NOMO-1 treated with dmso at 0.1 percent for 144 hours (cell line): Measurements from ENCODE around the gene UACA.
A peak's percentile ranks its signal among the peaks of the same experiment; 100 is the strongest.

ENCODE experiments used
- DNase-seq: peaks from one replicate; lab custom pipeline; 2025; ENCODE audit not compliant: unreplicated experiment; lab: John Stamatoyannopoulos, UW

UACA gene

DNA sequence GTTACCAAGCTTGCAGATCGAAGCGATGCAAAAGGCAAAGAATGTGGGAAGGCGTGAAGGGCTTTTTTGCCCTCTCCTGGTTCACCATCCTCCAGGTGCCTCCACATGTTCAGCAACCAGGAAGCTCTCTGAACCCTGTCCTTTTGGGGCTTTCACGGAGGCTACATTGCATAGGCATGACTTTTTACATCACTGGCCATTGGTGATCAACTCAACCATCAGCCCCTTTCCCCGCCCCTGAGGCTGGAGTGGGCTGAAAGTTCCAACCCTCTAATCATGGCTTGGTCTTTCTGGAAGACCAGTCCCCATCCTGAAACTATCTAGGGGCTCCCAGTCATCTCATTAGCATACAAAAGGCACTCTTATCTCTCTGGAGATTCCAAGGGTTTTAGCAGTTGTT lies 52.6 kb downstream of the UACA start:
- DNase-seq: no peak

DNA sequence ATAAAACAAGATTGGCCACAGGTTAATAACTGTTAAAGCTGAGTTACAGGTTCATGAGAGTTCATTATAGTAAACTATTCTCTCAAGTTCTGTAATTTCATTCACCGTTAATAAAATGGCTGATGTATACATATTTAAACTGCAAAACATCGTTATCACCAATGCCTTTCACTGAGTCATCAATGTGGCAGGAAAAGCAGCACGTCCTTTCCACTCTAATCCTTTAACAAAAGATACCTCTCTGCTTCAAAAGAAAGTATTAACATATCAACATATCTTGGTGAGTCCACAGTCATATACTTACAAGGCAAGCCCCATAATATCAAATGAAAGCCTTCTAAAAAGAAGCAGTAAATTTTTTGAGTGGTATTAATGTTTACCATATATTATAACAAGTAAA lies 54.5 kb downstream of the UACA start:
- DNase-seq: no peak

DNA sequence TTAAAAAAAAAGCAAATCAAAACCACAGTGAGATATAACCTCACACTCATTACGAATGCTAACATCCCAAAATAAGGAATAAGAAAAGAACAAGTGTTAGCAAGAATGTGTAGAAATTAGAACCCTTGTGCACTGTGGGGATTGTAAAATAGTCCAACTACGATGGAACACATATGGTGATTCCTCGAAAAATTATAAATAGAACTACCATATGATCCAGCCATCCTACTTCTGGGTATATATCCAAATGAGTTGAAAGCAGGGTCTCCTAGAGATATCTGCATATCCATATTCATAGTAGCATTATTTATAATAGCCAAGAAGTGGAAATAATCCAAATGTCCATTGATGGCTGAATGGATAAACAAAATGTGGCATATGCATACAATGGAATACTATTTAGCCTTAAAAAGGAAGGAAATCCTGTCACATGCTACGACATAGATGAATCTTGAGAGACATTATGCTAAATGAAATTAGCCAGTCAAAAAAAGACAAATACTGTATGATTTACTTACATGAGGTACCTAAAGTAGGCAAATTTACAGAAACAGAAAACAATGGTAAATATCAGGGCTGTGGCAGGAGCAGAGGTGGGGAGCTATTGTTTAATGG lies 55.6 kb downstream of the UACA start:
- no peak for DNase-seq

DNA sequence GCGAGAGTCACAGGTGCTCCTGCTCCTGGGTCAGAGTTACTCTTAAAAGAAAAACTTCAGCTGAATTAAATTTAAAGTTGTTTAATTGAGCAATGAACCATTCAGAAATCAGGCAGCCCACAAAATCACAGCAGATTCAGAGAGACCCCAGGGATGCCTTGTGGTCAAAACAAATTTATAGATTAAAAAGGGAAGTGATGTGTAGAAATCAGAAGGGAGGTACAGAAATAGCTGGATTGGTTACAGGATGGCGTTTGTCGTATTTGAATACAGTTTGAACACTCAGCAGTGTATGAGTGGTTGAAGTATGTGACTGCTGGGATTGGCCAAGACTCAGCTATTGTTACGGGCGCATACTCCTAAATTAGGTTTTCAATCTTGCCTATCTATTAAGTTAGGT lies 58.6 kb downstream of the UACA start:
- peak; percentile 51 for DNase-seq

DNA sequence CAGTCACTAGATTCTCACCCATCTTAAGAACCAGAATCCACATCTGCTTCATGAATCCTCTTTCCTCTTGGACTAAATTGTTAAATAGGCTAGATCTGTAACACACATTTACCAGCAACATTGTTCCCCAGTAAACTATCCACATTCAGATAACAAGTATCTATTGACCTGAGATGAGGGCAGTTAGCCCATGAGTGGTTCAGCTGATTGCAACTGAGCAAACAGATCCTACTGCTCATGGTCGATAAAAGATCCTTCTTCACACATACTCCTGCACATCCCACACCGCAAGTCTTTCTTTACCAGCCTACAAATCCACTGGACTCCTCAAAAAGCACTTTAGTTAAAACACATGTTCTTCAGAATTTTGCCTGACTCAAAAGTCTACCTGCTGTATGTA lies 59.2 kb downstream of the UACA start:
- DNase-seq: no peak

DNA sequence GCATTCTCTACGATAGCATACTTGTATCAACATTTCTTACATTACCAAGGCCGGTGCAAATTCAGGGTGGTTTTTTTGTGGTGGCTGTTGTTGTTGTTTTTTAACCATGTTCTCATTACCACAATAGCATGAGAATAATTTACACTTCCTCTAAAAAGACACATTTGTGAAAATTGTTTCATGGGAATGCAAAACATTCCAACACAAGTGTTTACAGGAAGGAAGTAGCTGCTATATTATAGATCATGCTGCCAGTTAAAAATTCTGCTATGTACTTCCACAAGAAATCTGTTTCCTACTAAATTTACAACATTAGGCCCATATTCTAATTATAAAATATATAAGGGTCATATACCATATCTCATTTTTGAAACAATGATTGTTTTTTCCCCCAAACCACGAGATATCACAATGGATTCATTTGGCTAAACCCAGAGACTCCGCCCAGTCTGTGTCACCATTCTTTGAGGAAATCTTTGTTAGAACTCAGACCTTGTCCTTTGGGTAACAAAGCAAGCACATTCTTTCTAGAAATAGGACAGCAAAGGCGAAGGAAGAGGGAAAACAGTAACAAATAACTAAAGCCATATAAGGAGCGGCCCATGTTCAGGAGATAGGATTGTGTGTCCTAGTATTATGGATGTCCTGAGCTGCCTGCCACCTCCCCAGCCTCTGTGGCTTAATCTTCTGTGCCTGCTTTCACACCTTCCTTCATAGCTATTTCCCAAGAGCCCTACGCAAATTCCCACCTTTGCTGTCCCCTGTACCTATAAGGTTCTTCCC lies 60.1 kb downstream of the UACA start:
- DNase-seq: no peak

DNA sequence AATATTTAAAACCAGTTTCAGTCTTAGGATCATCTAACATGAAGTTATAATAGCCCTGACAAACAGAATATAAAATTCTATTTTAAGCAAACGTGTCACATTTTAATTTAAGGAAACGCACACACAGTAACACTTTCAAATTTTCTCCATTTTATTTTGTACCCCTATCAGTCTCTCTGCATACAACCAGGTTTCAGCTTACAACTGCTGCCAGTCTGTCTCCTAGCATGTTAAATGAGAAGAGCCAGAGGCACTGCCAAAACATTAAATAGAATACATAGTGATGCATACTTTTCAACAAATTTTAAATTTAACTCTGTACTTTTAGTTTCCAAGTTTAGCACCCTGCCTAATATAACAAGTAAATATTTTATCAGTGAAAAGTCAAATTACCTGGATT lies 60.8 kb downstream of the UACA start:
- no peak for DNase-seq

DNA sequence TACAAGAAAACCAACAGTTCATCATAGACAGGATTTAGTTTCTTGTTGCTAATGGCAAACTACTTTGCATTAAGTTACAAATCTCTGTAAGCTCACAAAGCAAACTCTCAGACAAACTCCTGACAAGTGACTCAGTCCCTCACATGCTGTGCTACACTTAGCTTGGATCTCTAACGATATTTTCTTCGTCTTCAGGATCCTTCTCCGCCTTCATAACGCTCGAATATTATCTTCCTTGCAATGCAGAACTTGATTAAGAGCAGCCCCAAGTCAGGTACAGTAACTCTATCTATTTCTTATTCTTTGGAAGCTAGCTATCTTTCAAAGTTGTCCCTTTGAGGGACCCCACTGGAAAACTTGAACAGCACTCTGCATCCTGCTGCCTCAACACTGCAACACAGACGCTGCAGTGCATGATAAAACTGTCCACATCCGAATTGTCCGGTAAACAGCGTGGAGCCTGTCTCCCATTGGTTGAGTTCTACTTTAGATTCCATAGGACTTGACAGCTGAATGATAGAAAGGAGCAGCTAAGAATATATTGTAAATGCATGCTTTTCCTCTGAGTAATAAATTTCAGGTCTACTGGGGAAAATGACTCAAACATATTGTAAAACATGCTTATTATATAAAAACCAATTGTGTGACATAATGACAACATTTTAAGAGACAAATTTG lies 61.3 kb downstream of the UACA start:
- DNase-seq: no peak

DNA sequence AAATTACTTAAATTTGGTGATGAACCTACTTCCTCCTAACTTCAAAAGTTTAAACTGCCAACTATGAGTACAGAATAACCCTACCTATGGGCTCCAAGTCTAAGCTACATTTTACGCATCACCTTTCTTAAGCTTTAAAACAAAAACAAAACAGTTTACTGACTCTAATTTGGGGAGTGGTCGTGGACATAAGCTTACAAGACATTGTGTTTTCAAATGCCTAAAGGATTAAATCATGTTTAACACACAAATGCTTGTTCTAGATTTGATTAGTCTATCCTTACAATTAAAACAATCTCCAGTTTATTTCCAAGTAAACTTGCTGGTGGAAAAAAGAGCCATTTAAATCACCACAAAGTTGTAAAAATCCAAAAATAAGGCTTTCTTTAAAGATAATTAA lies 62.2 kb downstream of the UACA start:
- DNase-seq: no peak

DNA sequence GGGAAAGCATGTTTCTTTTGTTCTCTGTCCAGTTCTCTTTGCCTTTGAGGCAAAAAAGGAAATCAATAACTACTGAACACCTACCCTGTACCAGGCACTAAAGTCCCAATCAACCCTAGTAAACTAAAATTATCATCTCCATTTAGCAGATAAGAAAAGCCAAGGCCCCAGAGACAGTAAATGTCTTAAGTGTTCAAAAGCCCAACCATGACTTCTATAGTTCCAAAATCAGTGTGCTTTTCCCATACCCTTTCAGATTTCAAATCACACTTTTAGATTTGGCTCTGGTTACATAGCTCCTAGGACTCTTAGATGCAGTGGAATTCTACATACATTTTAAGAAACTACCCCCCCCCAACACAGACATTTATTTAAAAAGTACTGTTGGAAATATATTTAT lies 63.5 kb downstream of the UACA start:
- no peak for DNase-seq

DNA sequence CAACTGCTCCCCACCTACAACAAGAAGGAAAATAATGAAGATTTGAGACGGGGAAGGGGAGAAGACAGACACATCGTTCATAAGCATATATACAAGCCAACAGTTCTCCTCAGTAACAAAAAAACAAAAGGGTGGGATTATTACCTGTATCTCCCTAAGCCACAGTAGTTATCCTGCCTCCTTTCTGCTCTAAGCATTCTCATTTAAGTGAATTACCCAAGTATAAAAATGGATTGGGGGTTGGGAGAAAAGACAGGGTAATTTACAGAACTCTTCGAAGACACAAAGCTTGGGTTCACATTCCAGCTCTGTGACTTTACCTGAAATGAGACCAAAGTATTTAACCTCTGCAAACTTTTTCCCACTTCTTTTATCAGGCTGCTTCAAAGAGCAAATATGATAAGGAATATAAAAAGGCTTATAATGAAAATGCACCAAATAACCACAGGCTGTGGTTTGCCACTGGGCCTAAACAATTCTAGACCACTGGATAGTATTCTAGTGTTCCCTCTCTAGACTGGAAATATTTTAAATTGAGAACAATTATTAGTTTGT lies 64.4 kb downstream of the UACA start:
- no peak for DNase-seq

DNA sequence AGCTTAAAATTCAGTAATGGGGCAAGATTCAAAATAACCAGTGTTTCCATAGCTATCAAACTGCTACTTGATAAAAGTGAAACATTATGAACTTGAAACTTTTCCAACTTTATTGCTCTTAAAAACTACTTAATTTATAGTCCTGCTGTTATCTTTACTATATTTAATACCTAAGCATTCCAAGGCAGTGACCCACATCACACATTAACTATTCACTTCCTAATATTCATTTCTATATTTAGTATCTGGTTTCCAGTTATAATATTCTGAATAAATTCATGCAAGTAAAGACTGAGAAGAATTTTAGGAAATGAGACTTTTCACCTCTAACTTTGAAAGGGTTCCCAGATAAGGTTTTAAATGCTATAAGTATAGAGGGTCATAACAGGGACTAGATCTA lies 64.9 kb downstream of the UACA start:
- no peak for DNase-seq

DNA sequence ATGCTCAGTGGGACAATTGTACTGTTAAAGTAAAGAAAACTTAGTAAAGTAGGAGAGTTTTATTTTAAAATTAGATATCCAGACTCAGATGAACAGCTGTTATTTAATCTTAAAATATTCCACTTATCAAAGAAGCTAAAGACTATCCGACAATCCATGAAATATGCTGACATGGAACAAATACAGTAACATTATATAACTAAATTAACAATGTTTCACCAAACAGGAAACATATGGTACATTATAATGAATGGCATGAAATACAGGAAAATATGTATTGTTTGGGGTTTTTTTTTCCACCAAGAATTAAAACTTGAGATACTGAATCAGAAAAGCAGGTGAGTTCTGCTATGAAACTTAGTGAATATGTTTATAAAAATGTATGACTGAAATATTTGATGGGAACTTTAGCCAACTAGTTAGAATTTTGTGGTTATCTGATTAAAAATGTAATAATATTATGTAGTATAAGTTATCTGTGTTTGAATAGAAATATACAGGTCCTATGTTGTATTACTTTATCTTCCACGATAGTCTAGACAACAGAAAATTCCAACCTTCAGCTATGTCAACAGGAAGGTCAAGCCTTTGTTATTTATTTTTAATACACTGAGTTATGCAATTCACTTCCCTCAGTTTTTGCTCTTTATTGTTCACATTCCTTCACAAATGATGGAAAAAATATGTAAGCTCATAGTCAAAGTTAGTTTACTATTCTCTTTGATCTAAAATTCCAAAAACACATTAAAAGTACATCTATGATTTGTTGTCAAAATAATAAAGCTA lies 72.7 kb downstream of the UACA start:
- DNase-seq: no peak

DNA sequence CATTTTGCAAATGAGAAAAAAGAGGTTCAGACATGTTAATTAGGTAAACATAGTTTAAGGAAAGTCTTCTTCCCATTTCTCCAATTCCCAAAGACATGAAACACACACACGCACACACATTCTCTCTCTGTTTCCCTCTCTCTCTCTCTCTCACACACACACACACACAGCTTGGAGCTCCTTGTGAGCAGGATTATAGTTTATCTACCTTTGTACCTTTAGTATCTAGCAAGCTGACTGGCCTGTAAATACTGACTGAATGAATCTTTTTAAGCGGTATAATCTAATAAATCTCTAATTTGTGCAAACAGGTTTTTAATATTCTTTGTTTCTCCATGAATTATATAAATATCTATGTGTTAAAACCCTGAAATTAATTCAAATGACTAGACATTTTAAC lies 73.3 kb downstream of the UACA start:
- DNase-seq: no peak

DNA sequence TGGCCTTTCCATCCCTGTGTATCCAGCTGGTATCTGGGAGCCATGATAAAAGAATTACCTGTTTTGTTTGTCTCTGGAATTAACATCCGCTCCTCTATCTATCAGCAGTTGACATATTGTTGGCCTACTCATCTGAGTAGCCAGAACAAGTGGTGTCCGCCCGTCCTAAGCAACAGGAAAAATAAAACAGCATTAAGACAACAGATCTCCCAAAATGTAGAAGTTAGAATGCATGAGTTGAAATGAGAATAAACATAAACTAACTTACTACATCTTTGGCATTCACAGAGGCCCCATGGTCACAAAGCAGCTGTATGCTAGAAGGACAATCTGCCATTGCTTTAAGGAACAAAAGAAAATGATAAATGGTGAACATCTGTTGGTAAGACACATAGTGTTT lies 75.9 kb downstream of the UACA start:
- DNase-seq: no peak

DNA sequence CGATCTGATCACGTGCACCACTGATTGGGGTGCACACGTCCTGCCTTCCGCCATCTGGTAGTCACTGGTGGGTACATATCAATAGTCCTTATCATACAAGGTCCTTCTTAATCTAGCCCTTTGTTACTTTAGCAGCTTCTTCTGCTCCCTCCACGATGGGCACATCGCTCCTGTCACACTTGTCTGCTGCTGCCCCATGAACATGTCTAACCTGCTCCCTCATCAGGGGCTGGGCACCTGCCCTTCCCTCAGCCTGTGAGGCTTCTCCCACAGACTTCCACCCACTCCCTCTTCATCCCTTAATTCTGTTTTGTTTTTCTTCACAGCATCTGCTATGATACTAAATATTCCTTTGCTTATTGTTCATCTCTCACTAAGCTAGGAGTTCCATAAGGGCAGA lies 82.5 kb downstream of the UACA start:
- no peak for DNase-seq

DNA sequence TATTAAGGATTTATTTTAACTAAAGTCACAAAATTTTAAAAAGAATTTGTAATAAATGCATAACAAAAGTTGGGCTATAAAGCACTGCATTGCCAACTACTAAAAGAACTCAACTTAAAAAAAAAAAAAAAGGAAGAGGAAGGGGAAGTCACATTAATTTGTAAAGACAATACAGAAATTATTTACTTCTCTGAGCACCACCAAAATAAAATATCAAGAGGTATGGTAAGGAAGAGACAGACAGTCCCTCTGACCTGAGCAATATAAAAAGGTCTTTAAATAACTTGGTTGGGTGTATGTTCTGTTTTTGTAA lies 83.5 kb downstream of the UACA start:
- DNase-seq: peak; percentile 25

DNA sequence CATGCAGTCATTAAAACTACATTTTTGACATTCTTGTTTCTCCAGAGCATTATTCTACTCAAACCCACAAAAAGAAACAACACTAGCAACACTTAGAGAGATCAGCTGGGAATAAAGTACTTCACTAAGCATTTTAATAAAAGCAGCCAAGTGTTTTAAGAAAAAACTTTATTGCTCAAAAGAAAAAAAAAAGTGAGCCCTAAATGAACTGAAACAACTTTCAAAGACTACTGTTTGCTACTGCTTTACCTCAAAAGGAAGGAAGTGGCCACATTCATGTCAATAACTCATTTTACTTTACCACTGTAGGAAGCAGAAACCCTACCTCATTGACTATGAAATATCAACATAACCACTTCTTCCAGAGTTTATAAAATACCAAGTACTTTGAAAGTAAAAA lies 91.3 kb downstream of the UACA start:
- peak; percentile 39 for DNase-seq

DNA sequence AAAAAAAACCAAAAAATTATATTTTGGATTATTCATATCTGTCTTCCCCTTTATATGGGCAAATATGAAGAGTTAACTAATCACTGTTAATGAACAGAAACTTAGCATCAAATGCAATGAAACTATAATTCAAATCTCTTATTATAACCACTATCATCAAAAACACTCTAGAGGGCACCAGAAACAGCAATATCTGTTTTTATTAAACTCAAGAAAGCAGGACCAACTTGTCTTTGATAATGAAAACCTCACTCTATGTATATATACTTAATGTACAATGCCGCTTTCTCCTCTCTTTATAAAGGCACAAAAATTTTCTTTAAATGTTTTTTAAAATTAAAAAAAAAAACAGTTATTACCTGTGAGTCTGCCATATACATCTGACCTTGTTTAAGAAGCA lies 92.7 kb downstream of the UACA start:
- no peak for DNase-seq

DNA sequence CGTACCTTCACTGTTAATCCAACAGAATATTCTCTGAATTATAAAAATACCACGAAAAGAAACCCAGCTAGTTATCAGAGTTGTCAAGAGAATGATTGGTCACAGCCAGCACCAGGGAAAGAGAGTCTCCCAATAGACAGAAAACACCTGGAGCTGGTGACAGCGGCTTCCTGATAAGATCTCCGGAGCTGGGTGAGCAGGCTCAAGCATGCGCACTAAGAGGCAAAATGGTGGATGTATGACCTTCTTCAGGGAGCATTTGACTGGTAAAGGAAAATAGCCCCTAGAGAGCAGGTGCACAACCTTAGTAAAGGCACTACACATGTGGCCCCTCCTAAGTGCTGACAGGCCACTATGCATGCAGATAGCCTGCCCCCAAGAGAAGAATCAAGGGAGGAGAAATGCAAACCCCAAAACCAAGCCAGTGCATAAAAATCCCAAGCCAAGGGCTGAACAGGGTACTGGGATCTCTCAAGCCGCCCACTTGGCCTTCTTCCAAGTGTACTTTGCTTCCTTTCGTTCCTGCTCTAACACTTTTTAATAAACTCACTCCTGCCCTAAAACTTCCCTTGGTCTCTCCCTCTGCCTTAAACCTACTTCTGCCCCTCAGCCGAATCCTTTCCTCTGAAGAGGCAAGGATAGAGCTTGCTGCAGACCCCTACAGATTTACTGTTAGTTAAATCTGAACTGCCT lies 93.2 kb downstream of the UACA start:
- DNase-seq: no peak

DNA sequence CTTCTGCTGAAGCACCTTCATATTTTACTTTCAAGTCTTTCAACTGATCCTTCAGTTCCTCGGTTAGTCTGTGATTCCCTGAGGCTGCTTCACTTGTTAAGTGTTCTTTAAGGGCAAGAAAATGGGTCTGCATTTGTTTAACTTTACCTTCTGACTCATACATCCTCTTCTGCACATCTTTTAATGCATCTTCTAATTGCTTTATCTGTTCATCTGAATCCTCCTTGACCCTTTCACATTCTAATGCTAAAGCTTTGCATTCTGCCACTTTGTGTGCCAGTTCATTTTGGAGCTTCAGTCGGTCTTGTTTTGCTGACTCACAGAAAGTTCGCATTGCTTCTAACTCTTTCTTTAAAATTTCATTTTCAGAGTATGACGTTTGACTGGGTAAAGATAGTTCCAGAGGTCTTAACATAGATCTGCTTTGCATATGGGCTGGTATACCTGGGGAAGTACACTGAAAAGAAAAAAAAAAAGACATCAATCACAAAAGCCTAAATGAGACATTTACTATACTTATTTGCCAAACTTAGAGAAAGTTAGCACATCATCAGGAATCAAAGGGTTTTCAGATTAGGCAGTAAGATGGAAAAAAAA lies 94.3 kb downstream of the UACA start:
- DNase-seq: no peak
